Fibroblast of lung (primary cell): ENCODE data around the gene NR3C1.

Experiments
- EZH2 ChIP-seq: IDR thresholded peaks from 2 replicates; pipeline ENCODE4 v1.5.1; 2012; ENCODE audit warnings: low read length, control low read depth, mild to moderate bottlenecking; ENCODE audit errors: missing control alignments
- TF ChIP-seq, protein P1 (sequence below), 2 donors: IDR thresholded peaks in 1 of 2; conservative IDR thresholded peaks in 1 of 2; 1 replicate in 1 of 2; 2 replicates in 1 of 2; pipeline ENCODE4 v1.5.1; 2011 to 2012; ENCODE audit warnings: low read length in 2 of 2, control low read depth in 1 of 2, inconsistent platforms in 1 of 2, low read depth in 1 of 2, mild to moderate bottlenecking in 1 of 2

GRCh38 chr5:143355710-143356109 is 47.8 kb downstream of the NR3C1 start:
- TF ChIP-seq, protein P1, sequence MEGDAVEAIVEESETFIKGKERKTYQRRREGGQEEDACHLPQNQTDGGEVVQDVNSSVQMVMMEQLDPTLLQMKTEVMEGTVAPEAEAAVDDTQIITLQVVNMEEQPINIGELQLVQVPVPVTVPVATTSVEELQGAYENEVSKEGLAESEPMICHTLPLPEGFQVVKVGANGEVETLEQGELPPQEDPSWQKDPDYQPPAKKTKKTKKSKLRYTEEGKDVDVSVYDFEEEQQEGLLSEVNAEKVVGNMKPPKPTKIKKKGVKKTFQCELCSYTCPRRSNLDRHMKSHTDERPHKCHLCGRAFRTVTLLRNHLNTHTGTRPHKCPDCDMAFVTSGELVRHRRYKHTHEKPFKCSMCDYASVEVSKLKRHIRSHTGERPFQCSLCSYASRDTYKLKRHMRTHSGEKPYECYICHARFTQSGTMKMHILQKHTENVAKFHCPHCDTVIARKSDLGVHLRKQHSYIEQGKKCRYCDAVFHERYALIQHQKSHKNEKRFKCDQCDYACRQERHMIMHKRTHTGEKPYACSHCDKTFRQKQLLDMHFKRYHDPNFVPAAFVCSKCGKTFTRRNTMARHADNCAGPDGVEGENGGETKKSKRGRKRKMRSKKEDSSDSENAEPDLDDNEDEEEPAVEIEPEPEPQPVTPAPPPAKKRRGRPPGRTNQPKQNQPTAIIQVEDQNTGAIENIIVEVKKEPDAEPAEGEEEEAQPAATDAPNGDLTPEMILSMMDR (conservative IDR thresholded peaks at IDR 0.05 in 1 of 2, IDR thresholded peaks at IDR 0.05 in 1 of 2; ENCODE audit: low read depth in 1 of 2, low read length in 2 of 2): no peak
- no peak for TF ChIP-seq EZH2
